AG08396 (cell line): ENCODE results near the gene MXI1.

Source experiments
- DNase-seq: peaks from one replicate; pipeline ENCODE4 v3.0.0; 2012; ENCODE audit warnings: low spot score, mixed read lengths

Gene MXI1

DNA sequence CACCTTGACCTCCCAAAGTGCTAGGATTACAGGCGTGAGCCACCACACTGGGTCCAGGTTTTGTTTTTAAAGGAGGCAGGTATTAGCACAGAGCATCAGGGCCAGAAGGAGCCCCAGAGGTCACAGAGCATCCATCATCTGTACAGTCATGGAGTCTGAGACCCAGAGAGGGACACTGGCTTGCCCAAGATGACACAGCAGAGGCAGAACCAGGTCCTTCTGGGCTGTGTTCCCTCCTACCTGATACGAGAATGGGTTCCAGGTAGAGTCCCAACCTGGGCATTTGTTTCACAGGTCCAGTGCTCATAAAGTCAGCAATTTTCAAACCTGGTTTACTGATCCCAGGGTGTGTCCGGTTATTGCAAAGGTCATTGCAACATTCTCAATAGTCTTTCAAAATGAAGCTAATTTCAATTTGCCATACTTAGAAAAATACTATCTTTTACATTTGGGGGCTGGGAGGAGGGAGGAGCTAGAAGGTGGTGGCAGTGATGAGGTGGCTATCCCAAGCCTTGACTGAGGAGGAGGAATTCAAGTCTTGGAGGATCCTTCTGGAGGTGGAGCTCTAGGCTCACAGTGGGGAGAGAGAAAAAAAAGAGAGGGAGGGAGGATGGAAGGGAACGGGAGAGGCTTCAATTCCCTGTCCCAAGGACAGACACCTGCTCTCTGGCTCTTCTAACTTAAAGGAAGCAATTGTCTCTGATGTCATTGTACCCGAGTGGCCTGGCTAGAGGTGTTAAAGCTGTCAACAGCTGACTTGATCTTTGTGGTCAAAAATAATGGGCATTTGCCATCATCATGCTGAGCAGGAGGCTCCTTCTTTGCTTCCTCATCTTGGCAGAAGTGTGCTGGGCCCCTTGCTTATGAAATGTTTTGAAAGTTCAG, 8.1 kb downstream of the MXI1 start:
- no peak for DNase-seq

DNA sequence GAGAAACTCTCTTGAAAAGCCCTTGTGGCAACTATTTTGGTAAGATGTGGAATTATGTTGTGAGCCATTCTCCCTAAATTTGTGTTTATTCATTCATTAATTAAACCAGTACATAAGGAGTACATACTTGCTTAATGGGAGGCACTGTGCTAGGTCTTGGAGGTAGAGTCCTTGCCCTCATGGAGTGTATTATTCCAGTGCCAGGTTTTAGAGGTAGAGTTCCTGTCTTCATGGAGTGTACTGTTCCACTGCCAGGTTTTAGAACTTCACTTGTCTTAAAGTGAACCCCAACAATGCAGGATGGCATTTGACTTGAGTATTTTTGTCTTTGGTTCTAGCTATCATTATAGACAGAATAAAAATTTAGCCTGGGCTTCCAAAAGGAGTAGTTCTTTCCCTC, 8.8 kb downstream of the MXI1 start:
- DNase-seq: no peak

DNA sequence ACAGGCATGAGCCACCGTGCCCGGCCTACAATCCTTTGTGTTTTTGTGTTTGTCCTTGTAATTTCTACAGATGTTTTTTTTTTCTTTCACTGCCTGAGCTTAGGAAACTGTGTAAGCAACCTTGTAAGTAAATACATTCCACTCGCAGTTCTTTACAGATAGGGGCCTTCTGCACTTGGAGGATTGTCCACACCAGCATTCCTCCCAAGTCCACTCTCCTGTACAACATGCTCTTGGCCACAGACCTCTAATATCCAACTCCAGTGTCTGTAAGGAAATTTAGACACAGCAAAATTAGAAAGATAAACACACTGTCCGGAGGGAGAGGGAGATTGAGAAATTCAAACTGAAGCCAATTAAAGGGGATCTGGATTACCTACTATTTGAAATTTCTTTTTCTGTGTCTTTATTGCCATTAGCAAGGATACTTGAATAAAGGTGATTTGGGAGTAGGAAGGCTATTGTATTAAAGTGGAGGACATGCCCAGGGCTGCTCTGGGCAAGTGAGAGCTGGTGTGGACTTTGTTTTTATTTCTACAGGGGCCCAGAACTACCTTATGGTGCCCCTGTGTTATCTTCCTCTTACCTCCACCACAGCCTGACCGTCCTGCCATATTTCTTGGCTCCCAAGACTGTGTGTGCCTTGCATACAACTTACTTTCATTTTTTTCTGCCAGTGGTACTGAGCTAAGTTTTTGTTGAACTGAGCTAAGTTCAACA, 9.7 kb downstream of the MXI1 start:
- no peak for DNase-seq

DNA sequence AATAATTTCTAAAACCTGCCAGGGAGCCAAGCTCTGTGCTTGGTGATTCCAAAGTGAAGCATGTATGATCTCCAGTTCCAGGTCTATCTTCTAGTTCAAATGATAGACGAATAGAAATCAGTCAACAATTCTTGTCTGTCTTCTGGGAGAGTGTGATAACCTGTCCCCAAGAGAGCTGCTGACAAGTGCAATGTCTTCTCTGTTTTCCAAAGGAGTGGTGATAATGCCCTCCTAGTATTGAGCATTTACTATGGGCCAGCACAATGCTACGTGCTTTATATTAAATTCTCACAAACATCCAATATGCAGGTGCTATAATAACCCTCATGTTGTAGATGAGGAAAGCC, 10.2 kb downstream of the MXI1 start:
- DNase-seq: no peak

DNA sequence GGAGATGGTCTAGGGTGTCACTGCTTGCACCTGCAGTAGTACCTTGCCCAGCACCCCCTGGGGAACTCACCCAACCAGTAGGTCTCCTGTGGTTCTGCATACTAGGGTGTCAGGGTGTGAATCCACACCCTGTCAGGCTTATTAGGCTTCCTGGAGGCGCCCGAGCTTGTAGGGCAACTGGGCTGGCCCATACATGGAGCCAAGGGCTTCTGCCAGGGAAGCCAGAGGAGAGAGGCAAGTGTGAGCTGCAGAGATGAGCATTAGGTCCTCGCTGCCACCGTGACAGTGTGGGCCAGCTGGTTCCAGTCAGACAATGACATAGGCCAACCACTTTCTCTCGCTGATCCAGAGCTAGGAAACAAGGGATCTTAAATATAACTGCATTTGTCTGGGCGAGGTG, 11.2 kb downstream of the MXI1 start:
- DNase-seq: no peak

DNA sequence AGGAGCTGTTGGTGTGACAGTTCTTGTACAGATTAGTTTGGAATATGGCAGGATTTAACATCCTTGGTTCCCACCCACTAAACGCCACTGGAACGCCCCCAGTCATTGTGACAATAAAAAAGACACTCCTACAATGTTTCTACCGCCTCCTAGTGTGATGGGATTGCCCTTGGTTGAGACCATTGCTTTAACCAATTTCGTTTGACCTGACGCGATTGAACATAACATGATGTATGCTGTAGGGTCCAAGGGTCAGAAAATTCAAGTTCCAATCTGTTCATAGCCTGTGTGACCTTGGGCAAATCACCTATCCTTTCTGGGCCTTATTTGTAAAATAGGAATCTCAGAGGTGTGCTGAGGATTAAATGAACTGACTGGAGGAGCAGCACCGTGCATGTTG, 12.5 kb downstream of the MXI1 start:
- no peak for DNase-seq

DNA sequence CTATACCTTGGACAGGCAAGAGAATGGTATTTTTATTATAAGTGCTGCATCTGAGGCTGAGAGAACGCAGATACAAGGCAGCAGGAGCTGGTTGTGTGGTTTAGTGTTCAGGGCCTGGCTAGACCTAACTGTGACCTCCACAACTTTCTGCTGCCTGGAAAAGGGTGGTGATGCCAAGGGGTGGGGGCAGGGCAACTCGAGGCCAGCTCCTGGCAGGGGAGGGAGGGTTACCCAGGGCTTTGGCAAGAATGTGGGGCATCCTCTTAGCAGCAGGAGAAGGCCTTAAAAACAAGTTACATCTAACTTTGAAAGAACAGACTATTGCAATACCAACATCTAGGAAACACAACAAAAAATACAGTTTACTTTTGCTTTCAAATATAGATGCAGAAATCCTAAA, 13.0 kb downstream of the MXI1 start:
- DNase-seq: no peak

DNA sequence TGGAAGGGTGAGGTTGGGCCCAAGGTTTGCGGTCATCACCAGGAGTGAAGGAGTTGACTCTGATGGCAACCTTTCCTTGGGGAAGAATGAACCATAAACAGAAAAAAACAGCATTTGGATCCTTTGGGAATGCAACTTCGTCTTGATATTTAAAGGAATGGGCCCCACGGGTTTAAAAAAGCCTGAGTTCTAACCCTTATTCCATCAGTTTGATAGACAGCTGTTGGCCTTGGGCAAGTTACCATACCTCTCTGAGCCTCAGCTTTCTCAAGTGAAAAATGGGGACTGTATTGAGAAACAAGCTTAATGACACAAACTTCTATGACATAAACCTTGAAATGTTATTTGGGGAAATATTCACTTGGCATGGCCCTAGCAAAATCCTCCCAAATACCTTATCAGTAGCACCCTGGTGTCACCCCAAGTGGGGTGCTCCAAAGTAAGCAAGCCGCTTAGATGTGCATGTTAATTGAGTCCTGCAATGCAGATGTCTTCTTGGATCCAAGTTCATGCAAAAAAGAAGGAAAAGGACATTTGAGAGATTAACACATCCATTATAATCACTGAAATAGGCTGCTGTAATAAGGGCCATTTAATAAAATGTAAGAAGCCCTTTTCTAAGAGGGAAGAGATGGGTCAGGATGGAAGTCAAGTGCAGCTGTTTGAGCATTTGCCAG, 13.8 kb downstream of the MXI1 start:
- DNase-seq: no peak

DNA sequence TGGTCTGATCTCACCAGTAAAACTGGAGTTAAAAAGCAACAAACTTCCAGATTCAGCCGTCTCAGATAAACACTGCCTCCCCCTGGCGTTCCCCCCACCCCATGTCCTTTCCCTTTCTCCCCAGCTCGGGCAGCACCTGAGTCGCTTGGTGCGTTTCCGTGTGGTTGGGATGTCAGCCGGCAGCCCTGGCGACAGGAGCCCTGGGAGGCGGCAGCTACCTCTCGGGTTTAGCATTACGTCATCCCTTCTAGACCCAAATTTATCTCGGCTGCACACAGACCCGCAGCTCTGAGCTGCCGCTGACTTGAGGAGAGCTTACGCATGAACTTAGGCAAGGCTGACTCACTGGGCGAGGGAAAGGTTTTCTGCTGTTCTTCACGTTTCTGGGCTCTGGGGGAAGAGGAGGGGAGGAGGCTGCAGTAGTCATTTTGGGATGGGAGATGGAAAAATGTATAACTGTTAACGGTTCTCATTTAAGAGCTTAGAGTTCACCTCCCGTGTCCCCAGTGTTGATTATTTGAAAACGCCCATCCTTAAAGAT, 14.4 kb downstream of the MXI1 start:
- DNase-seq: peak; percentile 80

DNA sequence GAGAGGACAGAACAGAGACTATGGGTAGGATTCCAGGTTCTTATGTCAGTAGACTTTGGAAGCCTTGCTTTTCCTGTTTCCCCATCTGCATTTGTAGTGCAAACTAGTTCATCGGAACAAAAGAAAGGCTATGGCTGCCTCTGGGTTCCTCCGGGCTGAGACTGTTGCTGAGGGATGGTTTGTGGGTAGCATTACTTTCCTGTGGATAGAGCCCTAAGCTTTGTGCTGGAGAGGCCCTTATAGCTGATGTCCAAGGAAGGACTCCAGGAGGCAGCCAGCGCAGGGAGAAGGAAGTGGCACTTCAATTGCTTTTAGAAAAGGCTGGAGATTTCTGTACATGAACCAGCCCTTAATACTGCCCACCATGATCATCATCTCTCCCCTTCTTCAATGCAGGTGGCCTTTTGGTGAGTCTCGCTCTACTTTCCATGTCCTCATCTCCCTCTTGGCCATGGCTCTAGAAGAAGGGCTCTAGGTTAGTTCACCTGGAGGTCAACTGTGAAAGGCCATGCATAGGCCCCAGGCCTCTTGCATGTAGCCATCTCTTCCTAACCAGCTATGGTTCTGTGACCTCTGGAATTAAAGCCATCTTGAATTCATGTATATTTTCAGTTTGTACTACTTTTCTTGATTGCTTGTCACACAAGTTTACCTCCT, 15.4 kb downstream of the MXI1 start:
- DNase-seq: no peak

DNA sequence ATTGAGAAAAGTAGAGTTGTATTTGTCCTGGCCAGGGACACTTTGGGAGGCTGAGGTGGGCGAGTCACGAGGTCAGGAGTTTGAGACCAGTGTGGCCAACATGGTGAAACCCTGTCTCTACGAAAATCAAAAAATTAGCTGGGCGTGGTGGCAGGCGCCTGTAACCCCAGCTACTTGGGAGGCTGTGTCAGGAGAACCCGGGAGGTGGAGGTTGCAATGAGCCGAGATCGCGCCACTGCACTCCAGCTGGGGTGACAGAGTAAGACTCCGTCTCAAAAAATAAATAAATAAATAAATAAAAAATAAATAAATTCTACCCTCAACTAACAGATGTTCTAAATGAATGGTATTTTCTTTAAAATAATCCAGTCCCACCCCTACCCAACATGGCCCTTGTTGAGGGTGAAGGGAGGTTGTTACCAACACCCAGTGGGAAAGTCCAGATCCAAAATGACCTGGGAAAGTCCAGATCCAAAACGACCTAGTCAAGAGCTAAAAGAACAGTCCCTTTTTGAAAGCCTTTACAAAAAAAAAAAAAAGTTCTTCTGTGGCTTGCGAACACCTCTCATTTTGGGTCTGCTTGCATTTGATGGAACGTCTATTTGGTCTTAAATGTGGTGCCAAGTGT, 16.0 kb downstream of the MXI1 start:
- DNase-seq: no peak

DNA sequence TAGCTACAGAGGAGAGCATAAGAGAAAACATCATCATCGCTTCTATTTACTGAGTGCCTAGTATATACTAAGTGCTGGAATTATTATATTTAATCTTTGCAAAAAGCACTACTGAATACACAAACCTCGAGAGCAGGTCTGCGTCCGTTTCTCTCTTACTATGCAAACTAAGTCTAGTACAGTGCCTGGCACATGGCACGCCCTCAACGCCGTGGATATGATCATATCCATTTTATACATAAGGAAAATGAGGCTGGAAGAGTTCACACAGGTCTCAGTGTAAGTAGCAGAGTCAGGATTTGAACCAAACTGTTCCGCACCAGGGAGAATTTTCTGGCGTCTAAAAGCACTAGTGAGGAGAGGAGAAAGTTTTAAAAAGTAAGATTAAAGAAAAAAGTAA, 17.6 kb downstream of the MXI1 start:
- DNase-seq: no peak

DNA sequence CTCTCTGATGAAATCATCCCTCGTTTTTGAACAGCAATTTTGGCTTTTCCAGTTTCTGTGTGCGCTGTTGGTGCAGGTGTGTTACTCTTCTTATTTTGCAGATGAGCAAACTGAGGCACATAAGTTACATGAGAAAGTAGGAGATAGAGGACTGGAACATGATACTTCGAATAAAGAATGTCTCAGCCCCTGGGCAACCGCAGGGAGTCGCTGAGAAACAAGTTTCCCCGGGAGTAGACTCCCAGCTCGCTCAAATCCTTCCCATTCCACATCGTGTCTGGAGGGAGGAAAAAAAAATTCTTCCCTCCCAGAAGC, 18.0 kb downstream of the MXI1 start:
- DNase-seq: no peak

DNA sequence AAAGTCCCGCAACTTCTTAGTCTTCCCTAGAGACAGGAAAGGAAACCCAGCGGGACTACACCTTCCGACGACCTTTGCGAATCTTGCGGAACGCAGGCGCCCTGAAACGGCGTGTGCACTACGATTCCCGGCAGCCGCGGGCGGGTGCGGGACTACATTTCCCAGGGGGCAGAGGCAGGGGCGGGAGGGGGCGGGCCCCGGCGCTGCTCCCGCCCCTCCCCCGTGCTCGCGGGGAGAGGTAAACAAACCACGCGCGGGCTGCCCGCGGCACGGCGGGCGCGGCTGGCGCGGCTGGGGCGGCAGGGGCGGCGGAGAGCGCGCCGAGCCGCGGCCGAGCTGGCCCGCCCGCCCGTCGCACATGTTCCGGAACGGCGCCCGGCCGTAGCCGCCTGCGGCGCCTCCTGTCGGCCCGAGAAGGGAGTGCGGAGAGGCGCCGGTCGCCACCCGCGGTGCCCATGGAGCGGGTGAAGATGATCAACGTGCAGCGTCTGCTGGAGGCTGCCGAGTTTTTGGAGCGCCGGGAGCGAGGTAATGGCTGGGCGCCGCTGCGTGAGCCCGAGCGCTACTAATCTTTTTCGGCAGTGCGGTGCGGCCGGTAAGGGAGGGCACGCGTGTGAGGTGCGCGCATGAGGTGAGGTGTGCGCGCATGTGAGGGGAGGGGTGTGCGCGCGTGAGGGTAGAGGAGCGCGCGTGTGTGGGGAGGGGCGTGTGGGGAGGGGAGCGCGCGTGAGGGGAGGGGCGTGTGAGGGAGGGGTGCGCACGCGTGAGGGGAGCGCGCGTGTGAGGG, 18.5 kb downstream of the MXI1 start:
- peak; percentile 90 for DNase-seq

DNA sequence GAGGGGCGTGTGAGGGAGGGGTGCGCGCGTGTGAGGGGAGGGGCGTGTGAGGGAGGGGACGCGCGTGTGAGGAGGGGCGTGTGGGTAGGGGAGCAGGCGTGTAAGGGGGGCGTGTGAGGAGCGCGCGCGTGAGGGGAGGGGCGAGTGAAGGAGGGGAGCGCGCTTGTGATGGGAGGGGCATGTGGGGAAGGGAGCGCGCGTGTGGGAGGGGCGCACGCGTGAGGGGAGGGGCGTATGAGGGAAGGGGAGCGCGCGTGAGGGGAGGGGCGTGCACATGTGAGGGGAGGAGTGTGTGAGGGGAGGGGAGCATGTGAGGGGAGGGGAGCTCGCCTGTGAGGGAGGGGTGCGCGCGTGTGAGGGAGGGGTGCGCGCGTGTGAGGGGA, 19.1 kb downstream of the MXI1 start:
- DNase-seq: peak; percentile 93

DNA sequence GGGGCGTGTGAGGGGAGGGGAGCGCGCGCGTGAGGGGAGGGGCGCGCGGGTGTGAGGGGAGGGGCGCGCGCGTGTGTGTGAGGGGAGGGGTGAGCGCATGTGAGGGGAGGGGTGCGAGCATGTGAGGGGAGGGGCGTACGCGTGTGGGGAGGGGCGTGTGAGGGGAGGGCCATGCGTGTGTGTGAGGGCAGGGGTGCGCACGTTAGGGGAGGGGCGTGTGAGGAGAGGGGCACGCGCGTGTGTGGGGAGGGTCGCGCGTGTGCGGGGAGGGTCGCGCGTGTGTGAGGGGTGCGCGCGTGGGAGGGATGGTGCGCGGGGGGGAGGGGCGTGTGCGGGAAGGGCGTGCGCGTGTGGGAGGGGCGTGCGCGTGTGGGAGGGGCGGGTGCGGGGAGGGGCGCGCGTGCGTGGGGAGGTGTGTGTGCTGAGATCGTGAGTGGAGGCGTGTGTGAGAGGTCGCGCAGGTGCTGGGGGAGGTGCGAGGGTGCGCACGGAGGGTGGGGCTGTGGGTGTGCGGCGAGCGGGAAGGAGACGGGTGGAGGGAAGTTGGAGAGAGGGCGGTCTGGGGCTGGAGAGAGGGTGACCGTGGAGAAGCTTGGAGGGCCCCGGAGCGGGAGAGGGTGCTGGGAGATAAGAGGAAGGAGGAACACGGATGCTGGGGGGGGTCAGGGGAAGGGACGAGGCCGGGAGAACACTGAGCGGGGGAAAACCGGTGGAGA, 19.7 kb downstream of the MXI1 start:
- DNase-seq: peak; percentile 86

DNA sequence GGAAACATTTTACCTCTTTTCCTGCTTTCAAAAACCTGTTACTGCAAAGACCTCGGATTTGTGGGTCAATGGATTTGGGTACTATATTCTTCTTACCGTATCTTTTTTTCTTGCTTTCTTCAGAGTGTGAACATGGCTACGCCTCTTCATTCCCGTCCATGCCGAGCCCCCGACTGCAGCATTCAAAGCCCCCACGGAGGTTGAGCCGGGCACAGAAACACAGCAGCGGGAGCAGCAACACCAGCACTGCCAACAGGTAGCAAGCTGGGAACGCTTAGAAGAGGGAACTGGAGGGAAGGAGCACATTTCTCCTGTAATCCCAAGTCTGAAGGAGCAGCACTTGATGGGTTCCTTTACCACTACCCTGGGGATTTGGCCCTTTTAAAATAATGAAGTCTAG, 20.7 kb downstream of the MXI1 start:
- DNase-seq: no peak

DNA sequence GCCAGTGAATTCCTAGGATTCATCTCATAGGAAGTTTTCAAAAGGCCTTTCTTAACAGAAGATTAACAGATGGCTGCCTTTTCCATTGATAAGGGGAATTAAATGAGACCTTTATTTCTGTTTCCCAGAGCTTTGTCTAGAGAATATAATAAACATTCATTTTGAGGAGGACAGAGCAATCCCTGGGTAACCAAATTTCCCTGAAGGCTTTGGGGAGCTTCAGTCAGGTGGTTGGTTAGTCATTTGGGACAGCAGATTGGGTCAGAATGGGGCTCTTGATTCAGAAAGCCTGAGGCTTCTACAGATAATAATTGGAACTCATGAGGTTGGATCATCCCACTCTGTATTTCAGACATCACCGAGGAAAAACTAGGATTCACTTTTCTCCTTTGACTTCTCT, 21.8 kb downstream of the MXI1 start:
- no peak for DNase-seq

DNA sequence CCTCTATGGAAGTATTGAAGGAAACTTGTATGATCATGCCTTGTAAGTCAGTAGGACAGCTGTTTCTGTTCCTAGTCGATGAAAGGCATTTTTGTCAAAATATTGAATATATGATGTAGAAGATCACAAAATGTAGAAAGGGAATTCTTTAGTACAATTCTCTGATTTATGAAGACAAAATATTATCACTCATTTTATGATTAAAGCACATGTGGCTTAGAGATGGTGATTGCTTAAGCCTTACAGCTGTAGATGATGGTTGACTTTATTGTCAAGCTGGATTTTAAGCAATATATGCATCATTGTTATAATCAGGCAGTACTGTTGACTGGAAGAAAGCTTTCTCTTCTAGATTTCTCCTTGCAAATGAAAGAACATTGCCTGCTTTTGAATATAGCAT, 26.4 kb downstream of the MXI1 start:
- DNase-seq: no peak

DNA sequence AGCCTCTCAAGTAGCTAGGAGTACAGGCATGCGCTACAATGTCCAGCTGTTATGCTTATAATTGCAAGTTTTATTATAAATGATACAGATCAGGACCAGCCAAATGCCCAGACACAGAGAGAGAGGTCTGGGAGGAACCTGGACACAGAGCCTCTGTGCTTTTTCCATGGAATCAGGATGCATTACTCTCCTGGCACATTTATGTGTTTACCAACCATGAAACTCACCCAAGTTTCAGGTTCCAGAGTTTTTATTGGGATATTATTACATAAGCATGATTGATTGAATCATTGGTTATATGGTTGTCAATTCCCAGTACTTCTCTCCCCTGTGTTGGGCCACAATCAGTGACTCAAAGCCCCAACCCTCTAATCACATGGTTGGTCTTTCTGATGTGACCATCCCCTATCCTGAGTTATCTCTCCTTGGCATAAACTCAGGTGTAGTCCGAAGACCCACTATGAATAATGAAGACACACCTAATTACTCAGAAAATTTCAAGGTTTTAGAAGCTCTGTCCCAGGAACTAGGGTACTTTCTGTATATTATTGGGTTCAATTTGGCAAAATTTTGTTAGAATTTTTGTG, 30.6 kb downstream of the MXI1 start:
- DNase-seq: no peak
